GM18870 (cell line): Measurements from ENCODE around the gene GRIK4.
"Not testable (repeated sequence)": the region's sequence is repeated elsewhere in the genome, so short reads cannot be mapped to it uniquely, and the experiment has no call there.

ENCODE experiments used
- ATAC-seq: cut with Tn5 transposase; IDR thresholded peaks from one replicate; pipeline ENCODE4 v1.9.1; 2021; ENCODE audit warnings: moderate library complexity; ENCODE audit not compliant: unreplicated experiment

The GRIK4 gene

DNA sequence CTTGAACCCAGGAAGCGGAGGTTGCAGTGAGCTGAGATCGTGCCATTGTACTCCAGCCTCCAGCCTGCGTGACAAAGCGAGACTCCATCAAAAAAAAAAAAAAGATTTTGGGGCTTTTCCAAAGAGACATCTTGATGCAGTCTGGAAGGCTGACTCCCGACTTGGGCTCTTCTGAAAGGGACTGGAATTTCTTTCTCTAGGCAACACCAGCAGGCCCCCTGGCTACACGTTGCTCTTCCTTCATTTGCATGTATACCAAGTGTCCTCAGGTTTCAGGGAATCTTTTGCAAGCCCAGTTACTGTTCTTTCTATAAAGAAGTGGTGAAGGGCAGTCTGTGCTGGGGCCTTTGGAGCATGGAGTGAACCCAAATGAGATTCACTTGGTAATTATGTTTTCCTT lies 211.0 kb downstream of the GRIK4 start:
- ATAC-seq = no peak

GRCh38 chr11:120723751-120724150 lies 212.2 kb downstream of the GRIK4 start:
- no peak for ATAC-seq

GRCh38 chr11:120727752-120728151 lies 216.2 kb downstream of the GRIK4 start:
- ATAC-seq = no peak

GRCh38 chr11:120735035-120735434 lies 223.5 kb downstream of the GRIK4 start:
- no peak for ATAC-seq

DNA sequence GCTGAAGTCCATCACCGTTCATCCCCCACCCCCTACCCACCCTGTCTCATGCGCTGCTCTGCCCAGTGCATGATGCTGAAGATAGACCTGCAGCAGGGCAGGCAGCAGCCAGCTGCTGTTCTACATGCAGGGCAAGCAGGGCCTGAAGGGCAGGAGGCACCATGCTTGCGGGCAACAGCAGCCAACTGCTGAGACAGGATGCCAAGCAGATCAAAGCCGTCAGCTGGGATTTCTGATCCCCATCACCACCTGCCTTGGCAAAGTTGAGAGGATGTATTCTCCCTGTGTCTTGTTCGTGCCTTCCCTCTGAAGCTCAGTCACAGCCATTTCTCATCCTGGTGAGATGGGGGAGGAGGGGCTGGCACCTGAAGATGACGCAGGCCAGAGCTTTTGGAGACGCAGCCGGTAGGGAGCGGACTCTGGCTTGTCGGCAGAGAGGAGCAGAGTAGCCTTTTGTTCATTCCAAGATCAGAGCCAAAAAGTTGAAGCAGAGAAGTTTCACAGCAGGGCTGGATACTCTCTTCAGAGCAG lies 227.0 kb downstream of the GRIK4 start:
- no peak for ATAC-seq

DNA sequence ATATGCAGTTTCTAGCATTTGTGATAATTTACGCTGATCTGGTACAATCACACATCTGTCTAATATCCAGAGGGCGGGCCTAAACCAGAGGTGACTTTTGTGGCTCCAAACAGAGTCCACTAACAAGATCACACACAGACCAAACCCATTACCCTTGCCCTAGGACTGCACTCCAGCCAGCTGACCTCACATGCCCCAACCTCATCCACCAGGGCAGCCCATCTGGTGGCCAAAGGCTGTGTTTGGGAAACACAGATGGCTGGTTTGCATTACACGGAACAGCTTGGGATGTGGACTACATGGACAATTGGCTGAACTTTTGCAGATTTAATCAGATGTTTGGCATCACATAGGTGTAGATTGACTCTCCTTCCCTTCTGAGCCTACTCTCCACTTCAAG lies 228.2 kb downstream of the GRIK4 start:
- ATAC-seq = no peak

DNA sequence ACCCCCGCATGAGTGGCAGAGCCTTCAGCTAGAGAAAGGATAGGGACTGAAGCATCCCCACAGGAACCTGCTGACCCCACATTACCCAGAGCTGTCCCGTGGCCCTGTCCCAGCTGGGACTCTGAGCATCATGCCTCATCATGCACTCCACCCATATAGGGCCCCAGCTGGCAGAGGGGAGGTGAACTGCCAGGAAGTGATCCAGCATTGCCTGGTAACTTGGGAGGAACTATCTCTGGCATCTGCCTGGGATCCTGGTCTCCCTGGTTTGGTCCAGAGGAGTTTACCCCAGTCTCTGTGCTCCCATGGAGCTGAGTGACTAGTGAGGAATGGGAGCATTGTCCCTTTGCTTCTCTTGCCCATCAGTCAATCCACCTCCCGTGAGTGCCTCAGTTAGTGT lies 228.8 kb downstream of the GRIK4 start:
- no peak for ATAC-seq

DNA sequence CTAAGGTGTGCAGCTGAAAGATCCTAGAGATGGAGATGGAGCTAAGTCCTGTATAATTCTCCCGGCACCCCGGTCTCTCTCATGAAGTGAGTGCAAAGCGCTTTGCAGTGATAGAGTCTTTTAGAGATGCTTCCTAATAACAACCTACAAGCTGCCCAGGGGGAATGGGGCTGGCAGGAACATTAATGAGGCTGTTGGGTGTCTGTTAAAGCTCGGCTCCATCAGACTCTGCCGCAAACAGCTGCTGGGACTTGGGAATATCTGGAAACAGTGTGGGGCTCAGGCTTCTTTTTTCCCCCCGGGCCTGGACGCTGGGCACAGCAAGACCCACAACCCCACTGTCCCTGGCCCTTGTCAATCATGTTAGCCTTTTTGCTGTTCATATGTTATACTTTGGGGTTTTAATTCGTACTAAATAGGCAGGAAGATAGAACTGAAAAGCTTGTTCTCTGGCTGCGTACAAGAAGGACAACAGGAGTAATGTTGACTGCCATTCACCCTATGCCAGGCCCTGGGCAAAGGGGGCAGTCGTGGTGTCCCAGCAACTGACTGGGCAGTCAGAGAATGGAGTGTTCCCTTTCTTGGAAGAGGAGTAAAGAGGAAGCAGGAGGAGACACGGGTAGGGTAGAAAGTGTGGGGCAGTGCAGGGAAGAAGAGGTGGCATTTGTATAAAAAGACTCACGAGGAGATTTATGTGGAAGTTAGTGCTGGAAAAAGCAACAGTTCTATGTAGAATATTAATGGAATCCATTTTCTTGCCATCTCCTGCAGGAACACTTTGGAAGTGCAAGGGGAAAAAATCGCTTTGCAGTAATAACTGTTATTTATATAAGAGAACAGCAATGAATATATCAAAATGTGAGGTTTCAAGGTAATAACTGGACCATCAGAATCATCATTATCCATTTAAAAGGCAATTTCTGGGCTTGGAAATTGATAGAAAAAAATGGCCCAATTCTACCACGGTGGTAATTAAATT lies 232.8 kb downstream of the GRIK4 start:
- ATAC-seq = no peak

DNA sequence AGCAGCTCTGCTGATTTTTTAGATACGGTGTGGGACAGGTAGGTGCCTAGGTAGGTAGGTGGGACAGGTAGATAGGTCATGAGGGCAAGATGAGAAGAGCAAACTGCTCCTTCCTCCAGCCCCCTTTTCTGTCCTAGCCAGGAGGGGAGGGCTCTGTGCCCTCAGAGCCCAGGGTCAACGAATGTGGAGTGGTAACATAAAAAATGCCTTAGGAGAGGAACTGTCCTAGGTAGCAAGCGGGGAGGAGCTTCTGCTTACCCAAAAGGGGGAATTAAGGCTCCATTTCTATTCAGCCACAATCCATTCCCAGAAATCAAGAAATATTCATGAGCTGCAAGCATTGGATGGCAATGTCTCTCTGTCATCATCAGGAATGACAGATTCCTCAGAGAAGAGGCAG lies 234.8 kb downstream of the GRIK4 start:
- no peak for ATAC-seq

GRCh38 chr11:120746836-120747609 lies 235.5 kb downstream of the GRIK4 start:
- ATAC-seq = no peak

DNA sequence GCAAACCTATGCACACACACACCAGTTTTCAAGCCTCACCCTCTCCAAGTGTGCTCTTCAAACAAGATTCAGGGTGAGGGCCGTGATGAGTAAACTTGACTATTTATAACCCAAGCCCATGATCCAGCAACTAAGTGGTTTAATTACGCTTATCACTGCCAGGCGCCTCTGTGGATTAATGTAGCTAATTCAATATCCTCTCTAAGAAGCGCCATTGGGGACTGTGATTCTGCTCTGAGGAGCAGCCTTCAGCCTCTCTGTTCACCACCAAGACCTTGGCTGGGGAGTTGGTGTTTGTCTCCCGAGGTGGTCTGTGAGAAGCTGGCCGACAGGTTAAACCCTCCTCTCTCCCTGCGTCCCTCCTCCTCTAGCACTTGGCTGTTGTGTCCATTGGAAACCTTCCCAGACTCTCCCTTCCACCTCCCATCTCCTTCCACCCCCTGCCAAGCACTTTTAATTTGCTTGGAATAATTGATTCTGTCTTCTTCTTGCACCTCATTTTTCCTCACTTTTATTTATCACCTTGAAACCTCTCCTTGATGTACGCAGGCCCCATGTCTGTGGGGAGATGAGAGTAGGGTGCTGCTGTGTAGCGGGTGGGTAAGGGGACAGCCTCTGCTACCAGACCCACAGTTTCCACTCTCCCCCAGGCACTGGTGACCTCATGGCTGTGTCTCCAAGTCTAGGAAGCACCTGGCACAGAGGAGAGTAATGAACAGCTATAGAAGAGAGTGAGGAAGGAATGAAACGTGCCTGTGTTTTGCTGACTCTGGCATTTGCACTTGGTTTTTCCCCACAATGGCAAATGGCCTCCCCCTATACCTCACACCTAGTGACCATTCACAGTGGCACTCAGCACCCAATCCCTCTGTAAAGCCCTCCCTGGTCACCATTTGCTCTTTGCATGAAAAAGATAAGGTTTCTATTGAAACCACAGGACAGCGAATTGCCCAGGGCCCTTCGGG lies 236.6 kb downstream of the GRIK4 start:
- ATAC-seq = no peak

GRCh38 chr11:120749395-120749794 lies 237.8 kb downstream of the GRIK4 start:
- ATAC-seq = no peak

GRCh38 chr11:120750647-120751549 lies 239.3 kb downstream of the GRIK4 start:
- ATAC-seq = no peak

- no peak for ATAC-seq
Observed at GRCh38 chr11:120751550-120751949, 240.0 kb downstream of the GRIK4 start.

- ATAC-seq = no peak
Observed at GRCh38 chr11:120752668-120753067, 241.1 kb downstream of the GRIK4 start.

GRCh38 chr11:120756931-120757330 lies 245.4 kb downstream of the GRIK4 start:
- ATAC-seq = no peak

GRCh38 chr11:120759046-120759445 lies 247.5 kb downstream of the GRIK4 start:
- ATAC-seq = no peak

DNA sequence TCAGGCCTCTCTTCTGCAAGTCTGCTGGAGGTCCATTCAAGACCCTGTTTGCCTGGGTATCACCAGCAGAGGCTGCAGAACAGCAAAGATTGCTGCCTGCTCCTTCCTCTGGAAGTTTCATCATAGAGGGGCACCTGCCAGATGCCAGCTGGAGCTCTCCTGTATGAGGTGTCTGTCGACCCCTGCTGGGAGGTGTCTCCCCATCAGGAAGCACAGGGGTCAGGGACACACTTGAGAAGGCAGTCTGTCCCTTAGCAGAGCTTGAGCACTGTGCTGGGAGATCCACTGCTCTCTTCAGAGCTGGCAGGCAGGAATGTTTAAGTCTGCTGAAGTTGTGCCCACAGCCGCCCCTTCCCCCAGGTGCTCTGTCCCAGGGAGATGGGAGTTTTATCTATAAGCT lies 254.2 kb downstream of the GRIK4 start:
- ATAC-seq = not testable (repeated sequence)

DNA sequence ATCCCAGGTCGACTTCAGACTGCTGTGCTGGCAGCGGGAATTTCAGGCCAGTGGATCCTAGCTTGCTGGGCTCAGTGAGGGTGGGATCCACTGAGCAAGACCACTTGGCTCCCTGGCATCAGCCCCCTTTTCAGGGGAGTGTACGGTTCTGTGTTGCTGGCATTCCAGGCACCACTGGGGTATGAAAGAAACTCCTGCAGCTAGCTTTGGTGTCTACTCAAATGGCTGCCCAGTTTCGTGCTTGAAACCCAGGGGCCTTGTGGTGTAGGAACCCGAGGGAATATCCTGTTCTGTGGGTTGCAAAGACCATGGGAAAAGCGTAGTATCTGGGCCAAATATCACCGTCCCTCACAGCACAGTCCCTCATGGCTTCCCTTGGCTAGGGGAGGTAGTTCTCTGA lies 254.8 kb downstream of the GRIK4 start:
- no peak for ATAC-seq

DNA sequence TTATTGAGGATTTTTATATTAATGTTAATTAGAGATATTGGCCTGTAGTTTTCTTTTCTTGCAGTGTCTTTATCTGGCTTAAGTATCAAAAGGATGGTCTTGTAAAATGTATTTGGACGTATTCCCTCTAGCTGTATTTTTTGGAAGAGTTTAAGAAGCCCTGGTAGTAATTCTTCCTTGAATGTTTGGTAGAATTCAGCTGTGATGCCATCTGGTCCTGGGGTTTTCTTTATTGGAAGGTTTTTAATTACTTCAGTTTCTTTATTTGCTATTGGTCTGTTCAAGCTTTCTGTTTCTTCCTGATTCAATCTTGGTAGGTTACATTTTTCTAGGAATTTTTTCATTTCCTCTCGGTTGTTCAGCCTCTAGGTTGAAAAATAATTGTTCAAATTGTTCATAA lies 257.4 kb downstream of the GRIK4 start:
- ATAC-seq = no peak
